Tongue (tissue), 2 donors: ENCODE data around the gene NCAM1. TPM values are rescaled to one million over a fixed set of nuclear protein-coding genes. Genes with fewer than 3 reads are reported as not detected.
"Not testable (repeated sequence)": the region's sequence is repeated elsewhere in the genome, so short reads cannot be mapped to it uniquely, and the experiment has no call there.

ENCODE experiments used
- DNase-seq: peaks from one replicate; pipeline ENCODE4 v3.0.0-alpha.2; 2015
- total RNA-seq: library from RNA; depleted of rRNA; stranded (reverse); fragments of >200 nt; gene quantifications from one replicate; pipeline ENCODE4 v1.2.3, GENCODE V29; 2014

NCAM1 gene
- total RNA-seq, 1 donor from 2014 or later: 160 TPM

GRCh38 chr11:113278925-113279324 lies 317.7 kb downstream of the NCAM1 start:
- peak; percentile 42 for DNase-seq

DNA sequence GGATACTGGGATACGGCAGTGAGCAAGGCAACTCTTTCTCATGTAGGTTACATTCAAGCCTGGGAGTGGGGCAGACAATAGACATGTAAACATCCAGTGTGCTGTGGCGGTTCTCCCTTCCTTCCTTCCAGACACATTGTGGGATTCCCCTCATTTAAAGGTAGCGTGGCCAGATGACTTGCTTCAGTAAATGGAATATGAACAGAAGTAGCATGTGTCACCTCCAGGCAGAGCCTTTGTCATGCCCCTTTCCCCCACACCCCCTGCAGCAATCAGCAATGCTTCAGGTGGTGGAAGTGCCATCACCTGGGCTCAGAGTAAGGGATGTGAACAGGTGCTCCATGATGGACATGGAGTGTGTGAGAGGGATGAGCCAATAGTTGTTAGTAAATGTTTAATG lies 318.4 kb downstream of the NCAM1 start:
- DNase-seq: no peak

- DNase-seq: no peak
These were observed 320.0 kb downstream of the NCAM1 start for GRCh38 chr11:113281052-113281725.

DNA sequence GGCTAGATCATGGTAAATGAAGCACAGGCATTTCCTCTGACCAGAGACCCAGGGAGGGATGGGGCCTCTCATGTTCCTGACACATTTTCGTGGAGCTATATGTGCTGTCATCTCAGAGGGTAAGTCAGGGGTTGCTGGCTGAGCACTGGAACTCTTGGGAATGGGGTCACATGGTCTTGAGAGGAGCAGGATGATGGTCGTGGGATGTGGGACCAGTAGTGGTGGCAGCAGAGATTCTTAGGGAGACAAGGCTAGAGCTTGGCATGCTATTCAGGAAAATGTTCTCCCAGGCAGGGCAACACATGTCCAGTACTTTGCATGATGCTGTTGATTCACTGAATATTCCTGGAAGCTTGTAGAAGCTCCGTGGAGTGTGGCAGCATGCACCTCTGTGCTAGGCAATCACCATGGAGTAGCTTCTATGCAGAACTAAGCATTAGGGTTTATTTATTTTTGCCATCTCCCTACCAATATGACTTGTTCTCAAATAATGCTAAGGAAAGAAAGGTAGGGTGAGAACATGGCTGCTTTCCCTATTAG lies 321.7 kb downstream of the NCAM1 start:
- no peak for DNase-seq

GRCh38 chr11:113283881-113284280 lies 322.7 kb downstream of the NCAM1 start:
- DNase-seq: no peak

DNA sequence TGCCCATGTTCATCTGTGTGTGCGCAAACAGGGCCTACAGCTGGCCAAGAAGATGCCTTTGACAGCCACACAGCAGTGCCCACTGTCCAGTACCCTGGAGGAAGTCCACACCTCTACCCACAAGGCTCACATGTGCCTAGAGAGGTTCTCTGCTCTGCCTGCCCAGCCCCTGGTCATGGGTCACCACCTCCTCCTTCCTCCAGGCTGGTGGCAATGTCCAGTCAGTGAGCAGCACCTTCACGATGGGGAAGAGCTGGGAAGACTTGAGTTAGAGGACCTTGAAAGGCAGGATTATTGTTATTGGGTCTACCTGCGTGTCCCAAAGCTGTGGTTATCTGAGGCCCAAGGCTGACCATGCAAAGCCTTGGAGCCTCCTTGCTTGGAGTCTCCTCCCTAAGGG lies 324.8 kb downstream of the NCAM1 start:
- no peak for DNase-seq

- peak; percentile 88 for DNase-seq
These were observed 325.6 kb downstream of the NCAM1 start for GRCh38 chr11:113286509-113287497.

DNA sequence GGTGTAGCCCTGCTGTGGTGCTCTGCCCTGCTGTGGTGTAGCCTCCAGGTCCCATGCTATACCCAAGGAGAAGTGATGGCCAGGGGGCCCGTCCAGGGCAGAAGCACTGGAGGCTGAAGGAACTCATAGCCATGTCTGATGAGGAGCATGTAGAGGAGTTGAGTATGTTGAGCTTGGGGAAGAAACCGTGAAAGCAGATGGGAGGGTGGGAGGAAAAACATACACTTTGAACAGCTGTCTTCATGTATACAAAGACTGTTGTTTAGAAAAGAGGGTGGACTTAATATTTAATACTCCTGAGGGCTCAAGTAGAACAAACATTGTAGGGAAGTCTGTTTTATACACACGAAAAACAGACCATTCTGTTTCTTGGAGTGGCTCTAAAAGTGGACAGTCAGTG lies 326.6 kb downstream of the NCAM1 start:
- DNase-seq: peak; percentile 55

GRCh38 chr11:113288286-113288863 lies 327.2 kb downstream of the NCAM1 start:
- no peak for DNase-seq

DNA sequence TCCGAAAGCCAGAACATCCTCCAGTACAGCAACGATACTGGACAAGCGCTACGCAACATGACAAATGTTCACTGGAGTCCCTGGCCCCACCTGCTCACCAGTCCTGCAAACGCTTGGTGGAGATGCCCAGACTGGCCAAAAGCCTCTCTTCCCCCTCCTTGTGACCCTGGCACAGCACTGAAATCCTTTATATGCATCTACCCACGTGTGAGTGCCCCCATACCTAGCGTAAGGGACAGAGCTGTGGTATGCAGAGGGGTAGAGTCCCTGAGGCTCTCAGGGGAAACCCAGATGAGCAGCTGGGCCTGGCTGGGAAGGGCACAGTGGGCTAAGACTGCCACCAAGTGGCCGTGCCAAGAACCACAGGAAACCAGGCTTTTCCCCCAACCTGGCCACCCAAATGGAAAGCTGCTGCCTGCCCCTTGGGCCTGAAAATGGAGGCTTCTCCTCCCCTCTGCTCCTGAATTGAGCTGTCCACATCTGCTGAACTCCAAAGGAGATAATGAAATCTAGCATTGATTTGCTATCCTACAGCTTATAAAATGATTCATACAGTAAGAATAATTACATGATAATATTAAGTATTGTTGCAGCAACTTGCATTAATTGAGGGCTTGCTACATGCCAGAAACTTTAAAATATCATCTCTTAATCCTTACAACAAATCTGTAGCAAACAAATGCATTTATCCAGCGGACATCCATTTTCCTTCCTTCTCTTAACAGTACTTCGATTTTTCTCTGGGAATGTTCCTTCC lies 328.4 kb downstream of the NCAM1 start:
- DNase-seq: peak; percentile 82

DNA sequence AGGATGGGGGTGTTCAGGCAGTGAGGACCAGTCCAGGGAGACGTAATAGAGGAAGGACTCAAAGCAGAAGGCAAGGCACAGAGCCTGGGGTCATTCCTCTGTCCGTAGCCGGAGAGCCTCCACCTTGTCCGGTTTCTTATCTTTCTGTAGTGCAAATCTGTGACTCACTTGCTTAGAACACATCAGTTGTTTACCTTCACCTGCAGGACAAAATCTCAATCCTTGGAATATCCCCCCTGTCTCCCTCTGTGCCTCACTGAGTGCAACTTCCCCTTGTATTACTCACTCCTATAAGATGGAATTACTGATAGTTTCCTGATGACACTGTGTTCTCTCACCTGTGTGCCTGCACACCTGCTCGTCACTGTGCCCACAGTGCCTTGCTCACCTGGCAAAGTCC lies 332.7 kb downstream of the NCAM1 start:
- no peak for DNase-seq

DNA sequence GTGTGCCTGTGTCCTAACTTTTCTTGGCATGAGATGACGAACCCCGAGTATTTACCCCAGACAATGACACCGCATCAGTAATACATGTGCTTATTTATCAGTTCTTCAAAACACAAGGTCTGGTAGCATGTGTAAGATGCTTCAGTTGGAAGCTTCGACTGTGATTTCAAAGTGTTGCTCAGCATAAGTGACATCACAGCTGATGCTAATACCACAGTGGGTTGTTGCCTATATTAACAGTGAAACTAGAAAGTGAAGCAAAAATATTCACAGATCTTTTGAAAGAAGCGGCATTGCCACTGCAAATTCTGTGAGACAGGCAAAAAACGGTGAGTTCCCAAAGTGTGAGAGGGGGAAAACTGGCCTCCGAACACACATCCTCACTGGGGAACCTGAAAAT lies 334.8 kb downstream of the NCAM1 start:
- DNase-seq: no peak

DNA sequence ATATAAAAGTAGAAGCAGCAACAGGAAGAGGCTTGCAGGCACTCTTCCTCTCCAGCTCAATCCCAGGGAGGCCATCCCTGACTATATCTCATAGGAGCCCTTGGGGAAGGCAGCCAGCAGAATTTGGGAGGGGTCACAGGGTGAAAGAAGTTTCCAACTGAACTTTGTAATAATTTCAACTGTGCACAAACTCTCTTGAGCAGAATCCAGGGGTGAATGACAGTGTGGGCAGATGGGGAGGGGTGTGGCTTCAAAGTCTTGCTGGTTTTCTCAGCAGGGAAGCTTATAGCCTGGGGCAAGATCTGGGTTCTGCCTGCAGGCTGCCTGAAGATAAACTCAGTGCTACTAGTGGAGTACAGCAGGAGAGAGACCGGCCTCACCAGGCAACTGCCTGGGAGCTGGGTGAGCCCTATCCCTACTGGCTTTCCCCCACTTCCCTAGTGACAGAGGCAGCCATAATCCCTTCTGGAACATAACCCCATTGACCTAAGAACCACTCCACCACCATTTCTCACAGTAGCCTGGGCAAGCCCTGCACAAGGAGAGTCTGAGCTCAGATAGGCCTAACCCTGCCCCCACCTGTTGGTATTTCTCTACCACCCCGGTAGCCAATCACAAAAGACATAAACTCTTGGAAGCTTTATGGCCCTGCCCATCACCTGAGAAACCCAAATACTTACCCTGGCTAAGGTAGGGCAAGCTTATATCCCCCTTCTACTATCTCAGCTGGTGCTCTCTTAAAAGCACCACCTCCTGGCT lies 335.4 kb downstream of the NCAM1 start:
- no peak for DNase-seq

- not testable (repeated sequence) for DNase-seq
These were observed 337.3 kb downstream of the NCAM1 start for GRCh38 chr11:113298496-113298895.

DNA sequence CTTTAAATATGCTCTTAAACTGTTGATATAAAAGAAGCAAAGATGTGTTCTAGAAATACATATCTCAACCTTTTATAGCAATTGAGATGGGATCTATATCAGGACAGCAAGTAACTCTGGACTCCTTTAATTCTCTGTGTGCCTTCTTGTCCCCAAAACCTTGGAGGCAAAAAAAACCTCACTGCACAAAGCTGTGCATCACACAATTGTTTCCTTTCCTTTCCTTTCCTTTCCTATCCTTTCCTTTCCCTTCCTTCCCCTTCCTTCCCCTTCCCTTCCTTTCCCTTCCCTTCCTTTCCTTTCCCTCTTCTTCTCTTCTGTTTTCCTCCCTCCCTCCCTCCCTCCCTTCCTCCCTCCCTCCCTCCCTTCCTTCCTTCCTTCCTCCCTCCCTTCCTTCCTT lies 343.7 kb downstream of the NCAM1 start:
- no peak for DNase-seq

GRCh38 chr11:113305440-113306336 lies 344.5 kb downstream of the NCAM1 start:
- DNase-seq: peak; percentile 84

DNA sequence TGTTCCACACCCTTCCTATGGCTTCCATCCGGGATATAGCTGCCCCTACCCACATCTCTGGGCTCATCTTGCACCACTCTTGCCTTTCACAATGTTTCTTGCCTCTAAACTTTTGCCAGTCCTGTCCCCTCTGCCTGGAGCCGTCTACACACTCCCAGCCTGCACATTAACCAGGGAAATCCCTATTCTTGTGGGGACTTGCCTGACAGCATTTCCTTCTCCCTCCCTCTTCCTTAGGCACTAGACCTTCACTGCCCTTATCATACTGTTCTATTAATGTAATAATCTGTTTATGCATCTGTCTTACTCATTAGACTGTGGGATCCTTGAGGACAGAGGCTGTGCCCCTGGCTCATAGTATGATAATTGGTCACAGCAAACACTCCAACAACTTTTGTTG lies 347.4 kb downstream of the NCAM1 start:
- DNase-seq: no peak

GRCh38 chr11:113311536-113311935 lies 350.3 kb downstream of the NCAM1 start:
- no peak for DNase-seq

DNA sequence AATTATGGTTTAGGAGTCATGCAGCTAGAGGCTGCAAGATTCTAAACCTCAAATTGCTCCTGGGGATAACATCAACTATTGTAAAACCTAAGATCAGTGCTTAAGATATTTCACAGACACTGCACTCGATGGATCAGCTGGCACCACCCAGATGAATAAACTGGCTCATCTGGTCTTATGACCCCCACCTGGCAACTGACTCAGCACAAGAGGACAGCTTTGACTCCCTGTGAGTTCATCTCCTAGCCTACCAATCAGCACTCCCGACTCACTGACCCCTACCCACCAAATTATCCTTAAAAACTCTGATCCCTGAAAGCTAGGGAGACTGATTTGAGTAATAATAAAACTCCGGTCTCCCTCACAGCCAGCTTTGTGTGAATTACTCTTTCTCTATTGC lies 352.4 kb downstream of the NCAM1 start:
- DNase-seq: no peak

- no peak for DNase-seq
These were observed 352.8 kb downstream of the NCAM1 start for GRCh38 chr11:113314065-113314388.
